ENCODE measurements around the gene PSMG4.

GRCh38 chr6:3287308-3287707, 28.6 kb downstream of the PSMG4 start:
- TF ChIP-seq SP1 (IDR thresholded peaks at IDR 0.05; ENCODE audit: low read depth) = no peak
- no peak for TF ChIP-seq CTCF (IDR thresholded peaks at IDR 0.05 in 2 of 3, conservative IDR thresholded peaks at IDR 0.05 in 1 of 3; ENCODE audit: borderline replicate concordance in 1 of 3, insufficient read depth in 1 of 3, low read depth in 2 of 3, low read length in 2 of 3)
- TF ChIP-seq POLR2A (IDR thresholded peaks at IDR 0.05; ENCODE audit: borderline replicate concordance, extremely low read depth, insufficient read depth, insufficient read length) = no peak
- no peak for TF ChIP-seq FOSL1 (IDR thresholded peaks at IDR 0.05; ENCODE audit: low read depth)
- TF ChIP-seq EZH2 (IDR thresholded peaks at IDR 0.05) = no peak
- TF ChIP-seq POLR2AphosphoS5 (IDR thresholded peaks at IDR 0.05; ENCODE audit: low read depth, low read length) = no peak
- TF ChIP-seq REST (IDR thresholded peaks at IDR 0.05; ENCODE audit: low read depth) = no peak
- TF ChIP-seq EGR1 (IDR thresholded peaks at IDR 0.05; ENCODE audit: low read depth) = no peak
